GM12872 (cell line): ENCODE data around the gene ABCA13.

ENCODE experiments used
- CTCF ChIP-seq: IDR thresholded peaks from 3 replicates; pipeline ENCODE4 v1.5.1; 2011; ENCODE audit warnings: low read depth, mild to moderate bottlenecking, low read length, moderate library complexity; ENCODE audit not compliant: insufficient read depth

Gene ABCA13

GRCh38 chr7:48261696-48262095 lies 90.4 kb downstream of the ABCA13 start:
- no peak for TF ChIP-seq CTCF

- TF ChIP-seq CTCF, result no peak
These were observed 91.5 kb downstream of the ABCA13 start for GRCh38 chr7:48262606-48263310.

GRCh38 chr7:48263311-48263650 lies 92.0 kb downstream of the ABCA13 start:
- TF ChIP-seq CTCF, result no peak

GRCh38 chr7:48269066-48269465 lies 97.8 kb downstream of the ABCA13 start:
- TF ChIP-seq CTCF, result no peak

- TF ChIP-seq CTCF, result no peak
These were observed 103.4 kb downstream of the ABCA13 start for GRCh38 chr7:48274662-48275061.

- TF ChIP-seq CTCF, result no peak
These were observed 108.2 kb downstream of the ABCA13 start for GRCh38 chr7:48279420-48279819.

- TF ChIP-seq CTCF, result no peak
These were observed 108.8 kb downstream of the ABCA13 start for GRCh38 chr7:48280100-48280499.

- TF ChIP-seq CTCF, result no peak
These were observed 114.1 kb downstream of the ABCA13 start for GRCh38 chr7:48285373-48285772.
